Activated CD8-positive, alpha-beta memory T cell treated with anti-CD3 and anti-CD28 coated beads, Interleukin-2, amount 50 U/mL, for 1 hour (primary cell): ENCODE results near the gene NUDT14.

Experiments
- DNase-seq: peaks from one replicate; pipeline ENCODE4 v3.0.0-alpha.2; 2020; ENCODE audit errors: extremely low read depth

NUDT14 gene

DNA sequence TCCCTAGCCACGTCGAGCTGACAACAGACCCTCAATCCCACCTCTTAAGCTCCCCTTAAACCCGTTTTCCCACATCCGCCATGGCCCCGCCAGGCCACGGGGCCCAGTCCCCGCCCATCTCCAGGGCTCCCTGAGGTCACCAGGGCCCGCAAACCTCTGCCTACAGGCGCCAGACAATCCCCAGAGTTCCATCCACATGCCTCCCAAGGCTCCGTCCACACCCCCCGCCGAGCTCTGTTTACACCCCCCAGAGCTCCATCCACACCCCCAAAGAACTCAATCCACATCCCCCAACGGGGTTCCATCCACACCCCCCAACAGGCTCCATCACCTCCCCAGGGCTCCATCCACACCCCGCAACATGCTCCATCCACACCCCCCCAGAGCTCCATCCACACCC, 21.8 kb downstream of the NUDT14 start:
- no peak for DNase-seq

DNA sequence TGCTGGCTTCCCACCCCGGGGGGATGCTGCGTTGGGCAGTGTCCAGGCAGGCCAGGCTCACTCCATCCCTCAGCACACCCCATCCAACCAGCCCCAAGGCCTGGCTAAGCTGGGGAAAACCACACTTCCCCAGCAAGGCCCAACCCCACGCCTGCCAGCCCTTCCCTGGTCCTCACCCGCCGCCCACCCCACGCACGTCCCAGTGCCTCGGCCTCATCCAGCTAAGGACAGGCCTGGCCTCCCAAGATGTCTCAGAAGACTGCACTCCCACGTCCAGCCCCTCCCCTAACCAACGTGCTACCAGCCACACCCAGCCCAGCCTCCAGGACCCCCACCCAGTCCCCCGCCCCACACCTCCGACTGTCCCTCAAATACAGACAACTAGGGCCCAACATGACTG, 22.3 kb downstream of the NUDT14 start:
- no peak for DNase-seq

DNA sequence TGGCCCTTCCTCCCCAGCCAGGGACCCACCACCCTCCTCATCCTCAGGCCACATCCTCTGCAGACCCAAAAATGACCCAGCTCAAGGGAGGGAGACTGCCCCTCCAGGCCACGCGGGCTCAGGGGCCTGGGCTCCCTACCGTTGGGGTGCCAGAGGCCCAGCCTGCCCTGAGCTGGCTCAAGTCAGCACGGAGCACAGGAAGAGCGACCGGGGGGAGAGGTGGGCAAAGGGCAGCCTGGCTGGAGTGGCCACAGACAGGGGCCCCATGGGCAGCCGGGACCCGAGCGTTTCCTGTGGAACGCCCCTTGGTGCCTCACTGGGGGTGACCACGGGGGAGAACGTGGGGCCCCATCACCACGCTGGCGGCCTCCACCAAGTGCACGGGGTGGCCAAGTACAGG, 23.2 kb downstream of the NUDT14 start:
- no peak for DNase-seq

DNA sequence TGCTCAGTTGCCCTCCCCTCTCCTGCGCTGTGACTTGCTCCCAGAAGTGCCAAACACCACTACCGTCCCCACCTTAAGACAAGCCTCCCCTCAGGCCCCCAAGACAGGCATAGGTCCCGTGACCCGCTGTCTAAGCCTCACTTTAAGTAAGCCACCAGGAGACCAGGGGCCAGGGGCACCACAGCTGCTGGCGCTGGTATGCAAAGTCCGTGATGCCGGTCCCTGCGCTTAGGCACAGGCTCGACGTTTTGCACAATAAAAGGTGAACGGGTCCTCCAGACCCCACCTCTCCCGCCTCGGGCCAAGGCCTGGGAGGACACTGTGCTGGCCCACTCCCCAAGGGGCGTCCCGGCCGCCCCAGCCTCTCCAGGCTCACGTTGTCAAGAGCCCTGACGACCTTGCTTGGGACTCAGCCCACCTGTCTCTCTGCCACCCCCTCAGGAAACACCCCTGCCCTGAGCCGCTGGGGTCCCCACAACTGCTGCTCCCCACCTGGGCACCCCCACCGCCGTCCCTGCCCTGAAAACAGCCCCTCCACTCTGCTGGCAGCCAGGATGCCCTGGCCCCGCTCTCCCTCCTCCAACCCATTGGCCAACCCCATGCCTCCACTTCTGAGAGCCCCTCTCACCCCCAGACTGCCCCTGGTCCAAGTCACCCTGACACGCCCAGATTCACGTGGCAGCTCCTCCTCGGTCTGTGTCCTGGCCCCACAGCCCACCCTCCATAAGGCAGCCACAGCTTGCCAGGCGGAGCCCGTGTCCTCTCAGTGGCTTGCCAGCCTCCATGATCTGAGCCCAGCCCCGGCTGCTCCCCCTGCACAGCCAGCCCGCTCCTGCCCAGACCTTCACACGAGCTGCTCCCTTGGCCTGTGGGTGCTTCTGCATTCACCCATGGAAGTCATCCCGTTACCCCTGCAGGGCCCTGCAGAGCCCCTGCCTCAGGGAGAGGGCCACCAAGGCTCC, 24.4 kb downstream of the NUDT14 start:
- no peak for DNase-seq

DNA sequence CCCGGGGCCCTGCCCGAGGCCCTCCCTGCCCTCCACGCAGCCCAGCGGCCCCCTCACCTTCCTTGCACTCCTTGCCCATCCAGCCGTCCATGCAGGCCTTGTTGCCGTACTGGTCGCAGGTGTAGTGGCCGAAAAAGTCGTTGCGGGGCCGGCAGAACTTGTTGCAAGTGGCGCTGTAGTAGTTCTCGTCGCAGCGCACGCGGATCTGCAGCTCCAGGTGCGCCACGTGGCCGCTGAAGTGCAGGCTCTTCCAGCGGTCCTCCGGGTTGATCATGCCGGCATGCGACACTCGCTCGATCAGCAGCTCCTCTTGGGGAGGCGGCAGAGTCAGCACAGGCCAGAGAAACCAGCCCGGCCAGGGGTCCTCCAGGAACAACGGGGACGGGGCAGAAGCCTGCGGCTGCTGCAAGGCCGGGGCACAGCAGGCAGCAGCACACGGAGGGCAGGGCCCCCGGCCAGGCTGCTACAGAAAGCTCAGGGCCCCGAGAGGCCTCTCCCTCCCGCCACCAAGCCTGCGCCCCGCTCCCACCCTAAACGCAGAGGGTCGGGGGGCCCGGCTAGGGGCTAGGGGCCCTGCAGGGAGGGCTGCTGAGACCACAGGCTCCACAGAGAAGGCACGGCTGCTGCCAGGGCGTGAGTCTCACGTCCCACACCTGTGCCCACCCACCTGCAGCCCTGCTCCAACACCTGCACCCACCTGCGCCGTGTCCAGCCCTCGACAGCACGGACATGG, 25.3 kb downstream of the NUDT14 start:
- no peak for DNase-seq

DNA sequence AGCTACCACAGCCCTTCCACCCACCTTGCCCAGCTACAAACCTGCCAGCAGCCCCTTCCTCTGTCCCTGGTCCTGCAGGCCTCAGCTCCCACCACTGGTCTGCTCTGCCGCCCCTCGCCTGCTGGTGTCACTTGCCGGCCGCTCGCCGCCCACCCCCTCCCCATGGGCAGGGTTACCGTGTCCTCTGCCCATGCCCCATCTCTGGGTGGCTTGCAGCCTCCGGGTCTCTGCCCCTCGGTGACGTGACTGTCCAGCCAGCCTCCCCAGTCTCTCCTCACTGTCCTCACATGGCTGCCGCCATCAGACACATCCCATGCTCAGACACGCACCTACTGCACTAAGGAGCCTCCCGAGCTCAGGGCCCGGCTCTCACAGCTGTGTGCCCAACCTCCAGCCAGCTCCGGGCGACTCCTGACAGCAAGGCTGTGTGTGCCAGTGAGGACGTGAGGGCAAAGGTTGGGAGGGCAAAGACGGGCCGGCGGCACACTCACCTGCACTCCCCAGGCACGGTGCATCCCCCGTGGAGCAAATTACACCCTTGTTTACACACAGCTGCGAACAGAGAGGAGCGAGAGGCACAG, 26.0 kb downstream of the NUDT14 start:
- no peak for DNase-seq

DNA sequence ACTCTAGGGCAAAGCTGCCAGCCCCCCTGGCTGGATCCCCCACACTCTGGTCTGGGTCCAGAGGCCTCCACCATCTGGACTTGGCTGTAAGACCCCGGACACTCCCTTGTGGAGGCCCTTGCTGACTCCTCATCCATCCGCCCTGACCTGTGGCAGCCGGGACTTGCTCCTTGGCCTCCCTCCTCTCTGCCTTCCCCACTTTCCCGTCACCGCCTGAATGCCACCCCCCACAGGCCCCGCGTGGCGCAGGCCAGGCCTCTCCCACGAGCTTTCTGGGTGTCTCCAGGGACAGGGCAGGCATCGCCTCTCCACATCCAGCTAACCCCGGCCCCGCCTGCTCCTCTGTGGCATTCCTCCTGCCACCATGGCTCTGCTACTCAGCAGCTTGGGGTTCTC, 26.6 kb downstream of the NUDT14 start:
- no peak for DNase-seq

DNA sequence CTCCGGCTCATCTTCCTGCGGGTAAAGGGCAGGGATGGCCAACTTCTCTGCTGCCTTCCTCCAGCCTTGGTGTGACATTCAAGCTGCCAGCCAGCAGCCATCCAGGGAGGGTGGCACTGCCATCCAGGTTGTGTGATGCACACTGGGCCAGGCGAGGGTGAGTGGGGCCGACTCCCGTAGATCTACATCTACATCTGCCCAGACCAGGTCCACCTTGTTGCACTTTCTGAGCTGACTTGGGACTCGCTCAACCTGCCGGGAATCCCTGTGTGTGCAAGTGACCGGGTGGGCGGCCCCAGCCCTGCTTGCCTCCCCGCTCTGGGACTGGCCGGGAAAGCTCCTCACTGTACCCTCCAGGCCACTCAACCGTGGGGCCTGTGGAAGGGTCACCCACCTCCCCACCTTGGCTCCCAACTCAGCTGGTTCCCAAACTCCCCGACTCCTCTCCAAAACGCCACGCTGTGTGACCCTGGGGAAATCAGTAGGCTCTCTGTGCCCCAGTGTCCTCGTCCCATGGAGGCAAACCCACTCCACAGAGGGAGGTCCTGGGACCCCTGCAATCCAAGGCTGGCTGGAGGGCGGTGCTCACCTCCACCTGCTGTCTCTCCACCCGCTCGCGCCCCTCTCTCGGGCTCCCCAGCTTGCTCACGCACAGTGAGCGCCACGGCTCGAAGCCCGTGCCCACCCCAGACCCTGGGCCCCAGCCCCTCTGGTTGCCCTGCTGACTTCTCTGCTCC, 27.2 kb downstream of the NUDT14 start:
- DNase-seq, result no peak

DNA sequence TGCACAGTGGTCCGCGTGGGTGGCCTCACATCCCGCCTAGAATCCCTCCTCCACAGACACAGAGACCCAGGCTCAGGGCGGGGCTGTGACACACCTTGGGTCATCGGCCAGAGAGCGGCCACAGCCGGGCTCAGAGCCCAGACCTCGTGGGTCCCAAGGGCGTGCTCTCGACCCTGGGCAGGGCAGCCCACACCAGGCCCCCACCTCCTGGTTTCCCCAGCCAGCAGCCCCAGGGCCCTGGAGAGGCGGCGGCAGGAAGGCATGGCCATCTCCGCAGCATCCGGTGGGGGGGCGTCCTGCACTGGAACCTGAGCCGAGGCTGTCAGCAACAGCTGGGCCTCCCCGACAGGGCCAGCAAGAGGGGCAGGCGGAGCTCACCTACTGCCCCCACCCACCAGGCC, 27.8 kb downstream of the NUDT14 start:
- no peak for DNase-seq

DNA sequence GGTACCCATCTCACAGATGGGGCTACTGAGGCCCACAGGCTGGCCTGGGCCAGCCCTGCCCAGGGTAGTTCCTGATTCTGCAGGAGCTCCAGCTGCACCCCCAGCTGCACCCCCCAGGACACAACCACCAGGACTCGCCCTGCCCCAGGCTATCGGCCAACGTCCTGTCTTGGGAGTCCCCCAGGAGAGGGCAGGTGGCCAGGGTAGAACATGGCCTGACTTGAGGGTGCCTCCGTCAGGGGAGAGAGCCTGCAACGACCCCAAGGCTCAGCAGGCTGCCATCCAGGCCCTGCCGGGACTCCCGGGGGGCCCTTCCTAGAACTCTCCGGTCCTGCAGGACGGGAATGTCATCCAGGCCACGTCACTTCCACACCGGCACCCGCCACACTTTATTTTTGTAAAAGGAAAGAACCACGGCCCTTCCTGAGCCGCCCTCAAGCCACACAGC, 28.3 kb downstream of the NUDT14 start:
- no peak for DNase-seq

DNA sequence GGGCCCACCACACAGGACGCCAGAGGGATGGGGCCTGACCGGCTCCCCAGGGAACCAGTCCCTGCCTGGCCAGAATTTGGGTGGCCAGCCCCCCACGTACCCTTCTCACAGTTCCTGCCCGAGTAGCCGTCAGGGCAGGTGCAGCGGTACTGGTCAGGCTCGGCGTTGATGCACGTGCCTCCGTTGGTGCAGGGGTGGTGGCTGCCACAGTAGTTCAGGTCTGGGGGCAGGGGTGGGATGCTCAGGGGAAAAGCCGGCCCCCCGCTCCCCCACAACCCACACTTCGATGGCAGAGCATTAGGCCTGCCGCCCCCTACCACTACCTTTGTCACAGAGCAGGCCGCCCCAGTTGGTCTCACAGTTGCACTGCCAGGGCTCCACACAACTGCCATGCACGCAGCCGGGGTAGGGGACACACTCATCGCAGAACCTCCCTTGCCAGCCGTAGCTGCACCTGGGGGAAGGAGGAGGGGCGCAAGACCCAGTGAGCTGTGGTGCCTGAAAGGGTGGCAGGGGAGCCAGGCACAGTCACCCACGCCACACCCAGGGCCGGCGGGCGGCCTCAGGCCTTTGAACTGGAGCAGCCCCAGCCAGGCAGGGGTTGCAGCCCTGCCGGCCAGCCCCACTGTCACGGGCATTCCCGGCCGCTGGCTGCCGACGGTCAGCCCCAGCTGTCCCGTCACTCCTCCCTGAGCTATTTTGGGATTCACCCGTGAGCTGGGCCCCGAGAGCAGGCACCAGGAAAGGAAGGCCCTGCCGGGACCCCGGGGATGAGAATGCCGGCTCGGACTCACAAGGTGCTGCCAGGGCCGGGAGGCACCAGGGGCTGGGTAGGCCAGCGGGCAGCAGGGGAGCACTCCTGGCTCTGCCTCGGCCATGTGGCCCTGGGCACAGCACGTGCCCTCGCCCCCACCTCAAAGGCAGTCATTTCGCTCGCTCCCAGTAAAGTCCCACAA, 29.0 kb downstream of the NUDT14 start:
- DNase-seq, result no peak

DNA sequence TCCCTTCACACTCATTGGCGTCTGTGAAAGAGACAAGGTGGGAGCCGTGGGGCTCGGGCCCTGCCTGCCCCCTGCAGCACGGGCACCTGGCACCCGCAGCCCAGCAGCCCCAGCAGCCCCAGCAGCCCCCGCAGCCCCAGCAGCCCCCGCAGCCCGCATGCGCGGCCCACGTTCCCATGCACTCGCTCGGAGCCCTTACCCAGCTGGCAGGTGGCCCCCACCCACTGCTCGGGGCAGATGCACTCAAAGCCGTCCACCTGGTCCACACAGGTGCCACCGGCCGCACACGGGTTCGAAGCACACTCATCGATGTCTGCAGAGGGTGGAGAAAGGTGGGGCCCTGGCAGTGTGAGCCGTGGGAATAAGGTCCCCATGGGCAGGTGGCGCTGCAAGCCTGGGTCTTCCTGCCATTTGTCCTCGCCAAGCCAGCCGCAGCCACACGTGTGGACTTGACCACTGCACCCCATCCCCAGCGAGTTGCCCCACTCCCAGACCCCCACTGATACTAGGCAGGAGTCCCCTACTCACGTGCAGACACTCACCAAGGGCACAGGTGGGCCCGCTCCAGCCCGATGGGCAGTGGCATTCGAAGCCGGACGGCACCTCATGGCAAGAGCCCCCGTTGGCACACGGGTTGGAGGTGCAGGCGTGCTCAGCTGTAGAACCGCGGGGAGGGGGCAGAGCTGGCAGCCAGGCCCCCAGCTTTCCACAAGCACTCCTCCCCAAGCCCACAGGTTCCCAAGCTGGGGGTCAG, 29.9 kb downstream of the NUDT14 start:
- no peak for DNase-seq

DNA sequence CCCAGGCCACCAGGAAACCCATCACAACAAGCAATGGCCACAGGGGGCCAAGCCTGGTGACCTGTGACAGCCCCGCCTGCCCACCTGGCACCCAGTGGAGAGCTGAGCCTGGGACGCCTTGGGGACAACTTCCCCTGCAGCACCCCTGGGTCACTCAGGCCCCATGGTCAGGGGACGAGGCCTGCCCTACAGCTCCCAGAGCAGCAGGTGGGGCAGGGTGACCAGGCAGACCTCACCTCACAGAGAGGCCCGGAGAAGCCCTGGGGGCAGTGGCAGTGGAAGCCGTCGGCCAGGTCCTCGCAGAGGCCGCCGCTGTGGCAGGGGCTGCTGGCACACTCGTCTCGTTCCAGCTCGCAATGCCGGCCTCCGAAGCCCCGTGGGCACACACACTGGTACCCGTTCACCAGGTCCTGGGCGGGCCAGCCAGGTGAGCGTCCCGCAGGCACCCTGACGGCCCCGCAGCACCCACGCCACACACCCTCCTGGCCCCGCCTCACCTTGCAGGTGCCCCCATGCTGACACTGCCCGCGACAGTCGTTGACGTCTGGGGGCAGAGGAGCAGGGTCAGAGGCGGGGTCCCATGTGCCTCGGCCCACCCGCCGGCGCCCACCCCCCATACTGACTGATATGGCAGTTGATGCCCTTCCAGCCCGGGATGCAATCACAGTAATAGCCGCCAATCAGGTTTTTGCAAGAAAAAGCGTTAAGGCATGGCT, 30.6 kb downstream of the NUDT14 start:
- DNase-seq, result no peak

DNA sequence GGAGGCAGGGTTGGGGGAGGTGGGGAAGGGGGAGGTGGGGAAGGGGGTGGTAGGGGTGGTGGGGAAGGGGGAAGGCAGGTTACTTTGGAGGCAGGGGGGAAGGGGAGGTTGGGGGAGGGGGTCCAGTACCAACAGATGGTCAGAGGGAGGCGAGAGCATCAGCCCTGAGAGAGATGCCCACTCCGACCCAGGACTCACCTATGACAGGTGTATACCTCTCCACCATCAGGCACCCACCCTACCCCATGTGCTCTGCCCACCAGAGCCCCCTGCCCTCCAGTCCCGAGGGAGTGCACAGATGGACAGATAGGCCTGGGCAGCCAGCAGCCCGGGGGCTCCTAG, 31.1 kb downstream of the NUDT14 start:
- DNase-seq, result no peak

DNA sequence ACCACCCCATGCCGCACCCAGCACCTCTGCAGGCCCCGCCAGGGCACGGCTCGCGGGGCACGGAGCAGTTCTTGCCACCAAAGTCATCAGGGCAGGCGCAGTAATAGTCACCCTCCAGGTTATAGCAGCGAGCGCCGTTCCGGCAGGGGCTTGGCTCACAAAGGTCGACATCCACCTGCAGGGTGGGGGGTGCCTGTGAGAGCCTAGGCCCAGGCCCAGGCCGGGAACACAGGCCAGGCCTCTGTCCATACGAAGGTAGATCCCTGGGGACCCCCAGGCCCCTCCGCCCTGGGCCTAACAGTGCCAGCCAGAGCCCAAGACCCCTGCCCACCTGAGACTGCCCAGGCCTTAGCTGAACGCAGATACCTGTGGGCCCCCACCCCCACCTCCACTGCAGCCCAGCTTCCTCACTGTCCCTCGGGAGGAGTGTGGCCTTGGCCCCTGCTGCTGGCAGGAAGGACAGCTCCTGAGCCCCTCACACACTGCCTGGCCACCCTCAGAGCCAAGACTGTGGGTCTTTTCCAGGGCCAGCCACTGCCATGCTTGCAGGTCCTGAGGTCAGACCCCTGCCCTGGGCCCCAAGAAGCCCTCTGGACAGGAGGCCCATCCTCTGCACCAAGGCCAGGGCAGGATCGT, 31.8 kb downstream of the NUDT14 start:
- no peak for DNase-seq

DNA sequence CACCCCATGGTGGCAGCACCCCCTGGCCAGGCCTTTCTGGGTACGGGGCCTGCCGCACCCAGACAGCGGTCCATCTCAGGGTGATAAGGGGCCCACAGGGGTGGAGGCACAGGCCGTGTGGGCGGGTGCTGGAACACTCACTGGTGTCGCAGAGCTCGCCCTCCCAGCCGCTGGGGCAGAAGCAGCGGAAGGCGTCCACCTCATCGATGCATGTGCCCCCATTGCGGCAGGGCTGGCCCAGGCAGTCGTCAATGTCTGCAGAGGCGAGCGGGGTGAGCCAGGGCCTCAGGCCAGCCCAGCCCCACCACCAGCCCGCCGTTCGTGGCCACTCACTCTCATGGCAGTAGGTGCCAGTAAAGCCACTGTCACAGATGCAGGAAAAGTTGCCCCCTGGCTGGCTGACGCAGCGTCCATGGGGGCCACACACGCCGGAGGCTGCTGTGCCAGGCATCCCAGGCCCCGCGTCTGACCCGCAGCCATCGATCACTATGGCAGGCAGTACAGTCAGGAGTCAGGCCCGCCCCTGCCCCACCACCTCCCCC, 32.4 kb downstream of the NUDT14 start:
- no peak for DNase-seq

DNA sequence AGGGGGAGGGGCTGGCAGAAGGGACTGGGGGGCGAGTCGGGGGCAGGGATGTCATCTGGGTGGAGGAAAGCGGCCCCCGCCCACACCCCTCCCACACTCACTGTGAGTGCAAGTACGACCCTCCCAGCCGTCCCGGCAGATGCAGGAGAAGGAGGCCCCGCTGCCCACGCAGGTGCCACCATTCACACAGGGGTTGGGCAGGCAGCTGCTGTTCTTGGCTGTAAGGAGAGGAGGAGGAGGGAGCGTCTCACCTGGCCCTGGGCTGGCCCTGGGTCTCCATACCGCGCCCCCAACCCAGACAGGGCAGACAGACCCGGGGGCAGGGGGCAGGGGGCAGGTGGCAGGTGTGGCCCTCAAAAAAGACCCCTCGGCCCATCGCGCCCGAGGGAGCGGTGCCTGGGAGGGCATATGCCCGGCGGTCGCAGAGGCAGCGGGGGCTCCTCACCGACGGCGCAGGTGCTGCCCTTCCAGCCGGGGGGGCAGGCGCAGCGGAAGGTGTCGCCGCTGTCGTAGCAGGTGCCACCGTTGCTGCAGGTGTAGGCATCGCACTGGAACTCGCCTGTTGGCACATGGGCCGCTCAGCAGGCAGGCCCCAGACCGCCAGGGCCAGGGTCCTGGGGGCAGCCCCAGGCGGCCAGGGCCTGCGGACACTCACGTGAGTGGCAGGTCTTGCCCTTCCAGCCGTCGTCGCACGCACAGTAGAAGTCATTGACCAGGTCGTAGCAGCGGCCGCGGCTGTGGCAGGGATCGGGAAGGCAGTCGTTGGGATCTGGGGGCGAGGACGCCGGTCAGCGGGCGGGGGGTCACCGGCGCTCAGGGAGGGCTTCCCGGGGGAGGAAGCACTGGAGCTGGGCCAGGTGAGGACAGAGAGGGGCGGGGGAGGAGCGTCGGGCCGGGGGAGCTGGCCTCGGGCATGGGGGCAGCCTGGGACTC, 33.2 kb downstream of the NUDT14 start:
- no peak for DNase-seq
